Keratinocyte (primary cell): ENCODE results near the gene KRT81.

ENCODE experiments used
- CTCF ChIP-seq, 3 experiments: IDR thresholded peaks in 1 of 3; conservative IDR thresholded peaks in 1 of 3; optimal IDR thresholded peaks in 1 of 3; 2 replicates in 2 of 3; 3 replicates in 1 of 3; pipeline versions ENCODE3 to v1.5.1; 2011; ENCODE audit warnings: low read length in 3 of 3, mild to moderate bottlenecking in 3 of 3, moderate library complexity in 2 of 3, control low read depth in 1 of 3, inconsistent platforms in 1 of 3; ENCODE audit not compliant: insufficient read depth in 2 of 3; ENCODE audit errors: extremely low read depth in 1 of 3
- EZH2 ChIP-seq: IDR thresholded peaks from one replicate; pipeline ENCODE4 v1.6.1; 2012; ENCODE audit warnings: inconsistent platforms, mild to moderate bottlenecking, low read length, moderate library complexity

GRCh38 chr12:52321418-52321817 is 30.1 kb upstream of the KRT81 start:
- no peak for TF ChIP-seq CTCF (optimal IDR thresholded peaks at IDR 0.05 in 1 of 3, IDR thresholded peaks at IDR 0.05 in 1 of 3, conservative IDR thresholded peaks at IDR 0.05 in 1 of 3; ENCODE audit: extremely low read depth in 1 of 3, insufficient read depth in 2 of 3, low read length in 3 of 3)
- TF ChIP-seq EZH2, result no peak
